ENCODE results near the gene PREB. TPM values are rescaled to one million over a fixed set of nuclear protein-coding genes. Genes with fewer than 3 reads are reported as not detected.

PREB gene
- total and polyA plus RNA-seq, 2 donors (not counting 3 experiments of a cell fraction or from before 2014, with no cell fraction given) = 47.2 to 73.3 TPM

DNA sequence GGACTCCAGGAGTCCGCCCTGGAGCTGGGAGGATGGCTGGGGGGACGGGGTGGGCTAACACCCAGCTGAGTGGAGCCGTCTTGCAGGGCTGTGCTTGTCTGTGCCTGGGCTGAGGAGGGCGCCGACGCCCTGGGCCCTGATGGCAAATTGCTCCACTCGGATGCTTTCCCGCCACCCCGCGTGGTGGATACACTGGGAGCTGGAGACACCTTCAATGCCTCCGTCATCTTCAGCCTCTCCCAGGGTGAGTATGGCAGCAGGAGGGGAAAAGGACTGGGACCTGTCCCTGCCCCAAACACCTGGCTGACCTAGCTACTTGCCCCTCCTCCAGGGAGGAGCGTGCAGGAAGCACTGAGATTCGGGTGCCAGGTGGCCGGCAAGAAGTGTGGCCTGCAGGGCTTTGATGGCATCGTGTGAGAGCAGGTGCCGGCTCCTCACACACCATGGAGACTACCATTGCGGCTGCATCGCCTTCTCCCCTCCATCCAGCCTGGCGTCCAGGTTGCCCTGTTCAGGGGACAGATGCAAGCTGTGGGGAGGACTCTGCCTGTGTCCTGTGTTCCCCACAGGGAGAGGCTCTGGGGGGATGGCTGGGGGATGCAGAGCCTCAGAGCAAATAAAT, 35.0 kb downstream of the PREB start:
- H3K9me3 ChIP-seq (replicated peaks; ENCODE audit: control insufficient read depth, insufficient read depth, low read length) = no peaks in the 10 kb centered on the region
- no peaks in the 10 kb centered on the region for H3K79me2 ChIP-seq (ENCODE audit: control insufficient read depth, insufficient read depth, low read length)
- BruUV-seq (replicated peaks) = no TSS peak
- H3K9ac ChIP-seq (replicated peaks; ENCODE audit: extremely low read depth, insufficient read depth, low read length) = no peak overlapping the region
- H3K36me3 ChIP-seq (ENCODE audit: control insufficient read depth in 2 of 2, extremely low read depth in 1 of 2, insufficient read depth in 2 of 2, low read length in 2 of 2) = no peaks in the 10 kb centered on the region
- dilution Hi-C loops (cut with MboI; ENCODE audit: extremely low pct_ligation_motif_present, low sequenced_read_pairs) (no loop called here), intact Hi-C loops (cut with micrococcal nuclease) (loop anchor here (5.0 kb wide), 2 partner anchors 73 to 258 kb away; partner anchors contain the start of gene GTF3C2)
- H3K4me3 ChIP-seq (replicated peaks in 1 of 3; ENCODE audit: insufficient read depth in 1 of 3, low read depth in 1 of 3, low read length in 3 of 3) = no peak overlapping the region
- no peak for DNase-seq (ENCODE audit: low read depth, low spot score)
- no peaks in the 10 kb centered on the region for H3K27me3 ChIP-seq (ENCODE audit: control insufficient read depth in 2 of 2, insufficient read depth in 2 of 2, low read length in 2 of 2)
- no peaks in the 10 kb centered on the region for H3K4me1 ChIP-seq (ENCODE audit: control insufficient read depth, extremely low read depth, insufficient read depth, low read length)
- no peaks in the 10 kb centered on the region for H3K9me1 ChIP-seq (replicated peaks; ENCODE audit: control insufficient read depth, extremely low read depth, insufficient read depth, low read length)
- no peak for FAIRE-seq
- ChIA-PET POLR2A (no interaction called here), CTCF (interaction anchor here (1.2 to 8.2 kb wide), 8 partner anchors 8 to 203 kb away, joined by 3 to 152 read pairs (median 9); partner anchors contain the start of gene PREB)
- H3K27ac ChIP-seq (ENCODE audit: insufficient read depth, low read depth, low read length) = no peak overlapping the region
- TF ChIP-seq POLR2A (IDR thresholded peaks at IDR 0.05; ENCODE audit: low read depth, low read length) (no peak), JUN (IDR thresholded peaks at IDR 0.05; ENCODE audit: borderline replicate concordance, insufficient read depth, insufficient read length, low read depth) (no peak), EZH2 (IDR thresholded peaks at IDR 0.05; ENCODE audit: borderline replicate concordance, low read depth, low read length, severe bottlenecking) (no peak), POLR2AphosphoS5 (IDR thresholded peaks at IDR 0.05; ENCODE audit: insufficient read depth, low read depth, low read length) (no peak), GATA2 (IDR thresholded peaks at IDR 0.05; ENCODE audit: insufficient read depth, insufficient read length, low read depth, low read length) (no peak), MYC (IDR thresholded peaks at IDR 0.05; ENCODE audit: low read depth, low read length) (no peak), FOS (IDR thresholded peaks at IDR 0.05; ENCODE audit: borderline replicate concordance, insufficient read depth, low read length) (no peak)
- TF ChIP-seq, protein P1, sequence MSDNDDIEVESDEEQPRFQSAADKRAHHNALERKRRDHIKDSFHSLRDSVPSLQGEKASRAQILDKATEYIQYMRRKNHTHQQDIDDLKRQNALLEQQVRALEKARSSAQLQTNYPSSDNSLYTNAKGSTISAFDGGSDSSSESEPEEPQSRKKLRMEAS (IDR thresholded peaks at IDR 0.05; ENCODE audit: insufficient read depth, insufficient read length) = no peak
- TF ChIP-seq, protein P2, sequence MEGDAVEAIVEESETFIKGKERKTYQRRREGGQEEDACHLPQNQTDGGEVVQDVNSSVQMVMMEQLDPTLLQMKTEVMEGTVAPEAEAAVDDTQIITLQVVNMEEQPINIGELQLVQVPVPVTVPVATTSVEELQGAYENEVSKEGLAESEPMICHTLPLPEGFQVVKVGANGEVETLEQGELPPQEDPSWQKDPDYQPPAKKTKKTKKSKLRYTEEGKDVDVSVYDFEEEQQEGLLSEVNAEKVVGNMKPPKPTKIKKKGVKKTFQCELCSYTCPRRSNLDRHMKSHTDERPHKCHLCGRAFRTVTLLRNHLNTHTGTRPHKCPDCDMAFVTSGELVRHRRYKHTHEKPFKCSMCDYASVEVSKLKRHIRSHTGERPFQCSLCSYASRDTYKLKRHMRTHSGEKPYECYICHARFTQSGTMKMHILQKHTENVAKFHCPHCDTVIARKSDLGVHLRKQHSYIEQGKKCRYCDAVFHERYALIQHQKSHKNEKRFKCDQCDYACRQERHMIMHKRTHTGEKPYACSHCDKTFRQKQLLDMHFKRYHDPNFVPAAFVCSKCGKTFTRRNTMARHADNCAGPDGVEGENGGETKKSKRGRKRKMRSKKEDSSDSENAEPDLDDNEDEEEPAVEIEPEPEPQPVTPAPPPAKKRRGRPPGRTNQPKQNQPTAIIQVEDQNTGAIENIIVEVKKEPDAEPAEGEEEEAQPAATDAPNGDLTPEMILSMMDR (IDR thresholded peaks at IDR 0.05; ENCODE audit: extremely low read depth in 1 of 2, insufficient read depth in 1 of 2, low read depth in 1 of 2, low read length in 2 of 2) = no peak
- no peaks in the 10 kb centered on the region for H4K20me1 ChIP-seq (replicated peaks; ENCODE audit: control insufficient read depth, extremely low read depth, insufficient read depth, low read length)
- H3K4me2 ChIP-seq (ENCODE audit: insufficient read depth, low read length) = no peak overlapping the region
- H2AFZ ChIP-seq (ENCODE audit: low read depth, low read length) = no peak overlapping the region
